OCI-LY7 (cell line): ENCODE measurements around the gene CATSPER1. TPM values are rescaled to one million over a fixed set of nuclear protein-coding genes. Genes with fewer than 3 reads are reported as not detected.

Source experiments
- Bru-seq: library from RNA; stranded (reverse); fragments of 400-500 nt; gene quantifications from one replicate; lab custom pipeline; 2021; lab: Mats Ljungman, UMichigan
- BruChase-seq, 2 experiments: library from RNA; stranded (reverse); fragments of 400-500 nt; gene quantifications; one replicate each; lab custom pipeline; 2021; lab: Mats Ljungman, UMichigan
- BruUV-seq: library from RNA; stranded (reverse); fragments of 400-500 nt; replicated peaks from 2 replicates; lab custom pipeline; 2021; lab: Mats Ljungman, UMichigan
- CTCF ChIA-PET: fragments of 300-600 bp; sonication (Branson Sonifier 250); formaldehyde crosslinking; loops from one replicate; lab custom pipeline; 2022; ENCODE audit warnings: antibody characterized with exemption; ENCODE audit not compliant: unreplicated experiment; lab: Charles Lee
- POLR2A ChIA-PET: fragments of 300-600 bp; sonication (Branson Sonifier 250); formaldehyde crosslinking; loops from one replicate; lab custom pipeline; 2022; ENCODE audit warnings: antibody characterized with exemption; lab: Charles Lee
- DNase-seq: peaks from one replicate; pipeline ENCODE4 v3.0.0-alpha.2; 2015; ENCODE audit warnings: low spot score
- H2AFZ ChIP-seq: fragments of 200-600 bp; sonication (generic), shearing (Covaris generic); 2 replicates; pipeline ENCODE4 v1.6.1; 2014; ENCODE audit warnings: mild to moderate bottlenecking, antibody characterized with exemption, low read length, moderate library complexity
- H3K27ac ChIP-seq: fragments of 200-600 bp; sonication (generic); 2 replicates; pipeline ENCODE4 v1.5.1; 2014; ENCODE audit warnings: mixed run types, low read depth, mild to moderate bottlenecking, moderate library complexity, low read length, inconsistent platforms; ENCODE audit not compliant: poor library complexity, severe bottlenecking
- H3K36me3 ChIP-seq: fragments of 200-600 bp; sonication (generic); 2 replicates; pipeline ENCODE4 v1.6.1; 2014; ENCODE audit warnings: mild to moderate bottlenecking, antibody characterized with exemption, low read length, moderate library complexity, mixed read lengths; ENCODE audit not compliant: insufficient read depth
- H3K4me1 ChIP-seq: fragments of 200-600 bp; sonication (generic); 2 replicates; pipeline ENCODE4 v1.5.1; 2014; ENCODE audit warnings: mild to moderate bottlenecking, low read length; ENCODE audit not compliant: insufficient read depth, poor library complexity, severe bottlenecking
- H3K4me2 ChIP-seq: fragments of 200-600 bp; sonication (generic); 2 replicates; pipeline ENCODE4 v1.6.1; 2014; ENCODE audit warnings: mild to moderate bottlenecking, low read length
- H3K4me3 ChIP-seq: fragments of 200-600 bp; sonication (generic); 2 replicates; pipeline ENCODE4 v1.5.1; 2014; ENCODE audit warnings: mild to moderate bottlenecking, low read depth, low read length; ENCODE audit not compliant: poor library complexity, severe bottlenecking
- H3K79me2 ChIP-seq: fragments of 200-600 bp; sonication (generic); 2 replicates; pipeline ENCODE4 v1.6.1; 2016; ENCODE audit warnings: low read depth, mild to moderate bottlenecking, low read length, moderate library complexity, mixed read lengths; ENCODE audit not compliant: insufficient read depth
- H3K9me2 ChIP-seq: fragments of 200-600 bp; sonication (generic); 2 replicates; pipeline ENCODE4 v1.6.1; 2016; ENCODE audit warnings: mild to moderate bottlenecking, low read length, mixed read lengths; ENCODE audit not compliant: insufficient read depth
- H3K9me3 ChIP-seq: fragments of 200-600 bp; sonication (generic); 2 replicates; pipeline ENCODE4 v1.6.1; 2014; ENCODE audit warnings: mild to moderate bottlenecking, mixed run types, low read length, mixed read lengths
- H4K20me1 ChIP-seq: fragments of 200-600 bp; sonication (generic); 2 replicates; pipeline ENCODE4 v1.6.1; 2014; ENCODE audit warnings: mild to moderate bottlenecking, antibody characterized with exemption, low read length, moderate library complexity, mixed read lengths; ENCODE audit not compliant: insufficient read depth
- CTCF ChIP-seq: fragments of 200-600 bp; sonication (generic); conservative IDR thresholded peaks from 2 replicates; pipeline ENCODE4 v1.5.1; 2014; ENCODE audit warnings: mild to moderate bottlenecking, antibody characterized with exemption, low read length, moderate library complexity, mixed read lengths
- EZH2phosphoT487 ChIP-seq: fragments of 200-600 bp; sonication (generic); IDR thresholded peaks from 2 replicates; pipeline ENCODE4 v1.6.1; 2018; ENCODE audit warnings: low read depth, borderline replicate concordance, mild to moderate bottlenecking, mixed run types, antibody characterized with exemption, low read length, moderate library complexity, mixed read lengths
- intact Hi-C: fragments of 100-400 bp; cut with micrococcal nuclease; formaldehyde crosslinking; loops from one replicate; pipeline ENCODE4 v1.10.0; 2022; ENCODE audit not compliant: unreplicated experiment
- long read RNA-seq: library from polyadenylated mRNA; stranded (forward); transcript quantifications from one replicate; pipeline ENCODE4 v2.0.0, GENCODE V29; 2022
- total RNA-seq, 2 experiments: library from RNA; depleted of rRNA in 1 of 2; stranded (reverse); fragments of >200 nt in 1 of 2; shearing (Covaris generic) in 1 of 2; gene quantifications; 2 replicates each; pipeline ENCODE4 v1.2.3, GENCODE V29; 2014 to 2022

Gene CATSPER1
- not detected in 2 replicates for total RNA-seq (2014; rRNA removed; shearing (Covaris generic))
- total RNA-seq (2022): not detected in 2 replicates
- not detected for Bru-seq, nascent RNA
- percentile 10 among the genes with signal in this experiment for BruChase-seq, experiment 1, labeled RNA remaining after a 6-hour chase
- not detected for BruChase-seq, experiment 2, labeled RNA remaining after a 2-hour chase
- long read RNA-seq: 0 reads

GRCh38 chr11:66026017-66026529 lies at the start of gene CATSPER1:
TSS of gene CATSPER1 (minus strand) at chr11:66026479. CDS start at chr11:66026379, 100 bp downstream.
- H3K79me2 ChIP-seq: no peaks in the 10 kb centered on the region
- H3K4me3 ChIP-seq: no peak within 1 kb of the TSS
- H2AFZ ChIP-seq: no peak within 1 kb of the TSS
- H3K9me3 ChIP-seq: no peaks in the 10 kb centered on the region
- no peak for DNase-seq
- H3K4me2 ChIP-seq: no peak within 1 kb of the TSS
- intact Hi-C loops: no loop called here
- no peak for TF ChIP-seq EZH2phosphoT487
- no peak for TF ChIP-seq CTCF
- POLR2A ChIA-PET: interaction anchor here (0.6 kb wide), 1 partner anchor 105 kb away, joined by 3 read pairs; no protein-coding TSS in a partner anchor
- CTCF ChIA-PET: interaction anchor here (0.7 kb wide), 1 partner anchor 10 kb away, joined by 3 read pairs; no protein-coding TSS in a partner anchor
- BruUV-seq: no TSS peak
- no peaks in the 10 kb centered on the region for H4K20me1 ChIP-seq
- no peaks in the 10 kb centered on the region for H3K36me3 ChIP-seq
- H3K4me1 ChIP-seq: no peaks in the 10 kb centered on the region
- H3K27ac ChIP-seq: no peak within 1 kb of the TSS
- H3K9me2 ChIP-seq: no peaks in the 10 kb centered on the region

GRCh38 chr11:66075273-66075672 lies 49.0 kb upstream of the CATSPER1 start:
- H3K4me3 ChIP-seq: no peak overlapping the region
- H3K9me3 ChIP-seq: no peaks in the 10 kb centered on the region
- peaks cover 19% of the 10 kb centered on the region for H3K36me3 ChIP-seq
- no peak overlapping the region for H2AFZ ChIP-seq
- POLR2A ChIA-PET: interaction anchor here (0.7 kb wide), 2 partner anchors 16 to 405 kb away, joined by 3 to 4 read pairs; no protein-coding TSS in a partner anchor
- no peaks in the 10 kb centered on the region for H4K20me1 ChIP-seq
- peaks cover 56% of the 10 kb centered on the region for H3K4me1 ChIP-seq
- peaks cover 20% of the 10 kb centered on the region; the same call in 1 of the 2 replicates for H3K79me2 ChIP-seq
- H3K27ac ChIP-seq: no peak overlapping the region
- BruUV-seq: no TSS peak
- no peak for DNase-seq
- no peak overlapping the region for H3K4me2 ChIP-seq
- TF ChIP-seq EZH2phosphoT487 (no peak), CTCF (no peak)
- no peaks in the 10 kb centered on the region for H3K9me2 ChIP-seq
- intact Hi-C loops: no loop called here
- CTCF ChIA-PET: no interaction called here

- H4K20me1 ChIP-seq: no peaks in the 10 kb centered on the region
- no peak overlapping the region for H3K4me3 ChIP-seq
- H2AFZ ChIP-seq: no peak overlapping the region
- peaks cover 56% of the 10 kb centered on the region for H3K4me1 ChIP-seq
- no peaks in the 10 kb centered on the region for H3K9me3 ChIP-seq
- CTCF ChIA-PET: no interaction called here
- DNase-seq: no peak
- intact Hi-C loops: no loop called here
- peaks cover 15% of the 10 kb centered on the region; the same call in 1 of the 2 replicates for H3K79me2 ChIP-seq
- H3K4me2 ChIP-seq: no peak overlapping the region
- BruUV-seq: no TSS peak
- peaks cover 27% of the 10 kb centered on the region for H3K36me3 ChIP-seq
- H3K9me2 ChIP-seq: no peaks in the 10 kb centered on the region
- TF ChIP-seq EZH2phosphoT487 (no peak), CTCF (no peak)
- peak overlapping the region; percentile 0 for H3K27ac ChIP-seq
- POLR2A ChIA-PET: interaction anchor here (0.7 to 1.5 kb wide), 2 partner anchors 9 to 14 kb away, joined by 4 to 7 read pairs; no protein-coding TSS in a partner anchor
Measured at GRCh38 chr11:66073669-66074068, 47.4 kb upstream of the CATSPER1 start.
